ENCODE results near the gene RFX1.
A peak's percentile ranks its signal among the peaks of the same experiment; 100 is the strongest.
"Not testable (repeated sequence)": the region's sequence is repeated elsewhere in the genome, so short reads cannot be mapped to it uniquely, and the experiment has no call there.

Gene RFX1

DNA sequence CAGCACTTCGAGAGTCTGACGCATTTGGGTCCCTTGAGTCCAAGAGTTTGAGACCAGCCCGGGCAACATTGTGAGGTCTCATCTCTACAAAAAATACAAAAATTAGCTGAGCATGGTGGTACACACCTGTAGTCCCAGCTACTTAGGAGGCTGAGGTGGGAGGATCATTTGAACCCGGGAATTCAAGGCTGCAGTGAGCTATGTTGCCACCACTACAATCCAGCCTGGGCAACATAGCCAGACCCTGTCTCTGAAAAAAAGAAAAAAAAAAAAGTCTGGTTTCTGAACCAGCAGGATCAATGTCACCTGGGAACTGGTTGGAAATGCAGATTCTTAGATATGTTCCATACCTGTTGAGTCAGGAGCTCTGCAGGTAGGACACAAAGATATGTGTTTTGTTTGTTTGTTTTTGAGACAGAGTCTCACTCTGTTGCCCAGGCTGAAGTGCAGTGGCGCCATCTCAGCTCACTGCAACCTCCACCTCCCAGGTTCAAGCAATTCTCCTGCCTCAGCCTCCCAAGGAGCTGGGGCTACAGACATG lies 20.6 kb upstream of the RFX1 start:
- not testable (repeated sequence) for DNase-seq (ENCODE audit: low read depth)

DNA sequence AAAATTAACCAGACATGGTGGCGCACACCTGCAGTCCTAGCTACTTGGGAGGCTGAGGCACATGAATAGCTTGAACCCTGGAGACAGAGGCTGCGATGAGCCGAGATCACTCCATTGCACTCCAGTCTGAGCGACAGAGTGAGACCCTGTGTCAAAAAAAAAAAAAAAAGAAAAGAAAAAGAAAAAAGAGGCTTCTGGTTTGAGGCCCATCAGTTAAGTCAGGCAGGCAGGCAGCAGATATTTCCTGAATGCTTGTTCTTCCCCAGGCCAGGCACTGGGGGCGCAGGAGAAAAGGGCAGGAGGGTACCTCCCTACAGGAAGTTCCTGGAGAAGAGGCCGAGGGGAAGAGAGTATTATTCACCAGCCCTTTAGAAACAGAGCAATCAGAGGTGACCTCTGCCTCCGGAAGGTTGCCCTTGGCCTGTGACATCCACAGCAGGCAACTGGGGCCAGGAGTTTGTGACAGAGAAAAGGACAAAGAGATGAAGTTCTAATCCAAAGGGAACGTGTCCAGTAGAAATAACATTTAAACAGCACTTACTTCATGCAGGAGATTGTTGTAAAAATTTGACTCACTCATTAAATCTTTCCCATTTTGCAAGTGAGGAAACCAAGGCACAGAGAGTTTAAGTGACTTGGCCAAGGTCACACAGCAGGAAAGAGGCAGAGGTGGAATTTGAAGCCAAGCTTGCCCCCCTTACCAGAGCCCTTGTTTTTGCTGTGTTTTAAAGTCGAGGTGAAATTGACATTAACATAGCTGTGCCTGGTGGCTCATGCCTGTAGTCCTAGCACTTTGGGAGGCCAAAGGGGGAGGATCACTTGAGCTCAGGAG lies 17.5 kb upstream of the RFX1 start:
- DNase-seq (ENCODE audit: low read depth), result peak; percentile 16

DNA sequence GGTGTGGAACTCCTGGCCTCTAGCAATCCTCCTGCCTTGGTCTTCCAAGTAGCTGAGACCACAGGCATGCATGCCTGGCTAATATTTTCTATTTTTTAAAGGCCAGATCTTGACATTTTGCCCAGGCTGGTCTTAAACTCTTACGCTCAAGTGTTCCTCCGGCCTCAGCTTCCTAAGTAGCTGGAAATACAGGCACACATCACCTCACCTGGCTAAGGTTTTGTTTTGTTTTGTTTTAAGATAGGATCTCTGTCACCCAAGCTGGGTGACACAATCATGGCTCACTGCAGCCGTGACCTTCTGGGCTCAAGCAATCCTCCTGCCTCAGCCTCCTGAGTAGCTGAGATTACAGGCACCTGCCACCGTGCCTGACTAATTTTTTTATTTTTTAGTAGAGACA lies 16.3 kb upstream of the RFX1 start:
- DNase-seq (ENCODE audit: low read depth), result no peak

DNA sequence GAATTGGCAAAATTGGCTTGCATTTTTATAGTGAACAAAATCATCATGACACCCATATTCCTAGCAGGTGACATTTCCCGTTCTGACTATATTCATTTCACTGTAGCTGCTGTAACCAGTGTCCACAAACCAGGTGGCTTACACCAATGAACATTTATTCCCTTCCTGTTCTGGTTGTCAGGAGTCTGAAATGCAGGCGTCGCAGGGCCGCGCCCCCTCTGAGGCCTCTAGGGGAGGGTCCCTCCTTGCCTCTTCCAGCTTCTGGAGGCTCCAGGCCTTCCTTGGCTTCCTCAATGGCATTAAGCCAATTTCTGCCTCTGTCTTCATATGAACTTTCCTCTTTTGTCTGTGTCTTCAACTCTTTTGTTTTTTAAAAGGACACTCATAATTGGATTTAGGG lies 15.4 kb upstream of the RFX1 start:
- no peak for DNase-seq (ENCODE audit: low read depth)

DNA sequence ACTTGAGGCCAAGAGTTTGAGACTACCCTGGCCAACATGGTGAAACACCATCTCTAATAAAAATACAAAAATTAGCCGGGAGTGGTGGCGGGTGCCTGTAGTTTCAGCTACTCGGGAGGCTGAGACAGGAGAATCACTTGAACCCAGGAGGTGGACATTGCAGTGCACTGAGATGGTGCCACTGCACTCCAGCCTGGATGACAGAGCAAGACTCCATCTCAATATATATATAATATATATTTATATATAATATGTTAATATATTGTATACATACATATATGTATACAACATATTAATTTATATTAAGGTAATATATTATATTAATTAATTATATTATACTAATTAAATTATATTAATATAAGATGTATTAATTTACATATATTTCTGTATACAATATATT lies 13.6 kb upstream of the RFX1 start:
- not testable (repeated sequence) for DNase-seq (ENCODE audit: low read depth)

DNA sequence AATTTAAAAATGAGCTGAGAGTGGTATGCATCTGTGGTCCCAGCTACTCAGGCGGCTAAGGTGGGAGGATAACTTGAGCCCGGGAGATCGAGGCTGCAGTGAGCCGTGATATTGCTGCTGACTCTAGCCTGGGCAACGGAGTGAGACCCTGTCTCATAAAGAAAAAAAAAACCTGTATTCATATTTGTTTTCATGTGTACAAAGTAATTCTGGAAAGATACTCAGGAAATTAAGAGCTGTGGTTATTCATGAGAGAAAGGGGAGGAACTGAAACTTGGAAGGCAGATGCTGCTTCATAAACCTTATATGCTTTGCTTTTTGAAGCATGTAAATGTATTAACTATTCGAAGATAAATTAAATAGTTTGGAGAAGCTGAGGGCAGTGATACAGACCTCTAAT lies 13.0 kb upstream of the RFX1 start:
- DNase-seq (ENCODE audit: low read depth), result no peak

DNA sequence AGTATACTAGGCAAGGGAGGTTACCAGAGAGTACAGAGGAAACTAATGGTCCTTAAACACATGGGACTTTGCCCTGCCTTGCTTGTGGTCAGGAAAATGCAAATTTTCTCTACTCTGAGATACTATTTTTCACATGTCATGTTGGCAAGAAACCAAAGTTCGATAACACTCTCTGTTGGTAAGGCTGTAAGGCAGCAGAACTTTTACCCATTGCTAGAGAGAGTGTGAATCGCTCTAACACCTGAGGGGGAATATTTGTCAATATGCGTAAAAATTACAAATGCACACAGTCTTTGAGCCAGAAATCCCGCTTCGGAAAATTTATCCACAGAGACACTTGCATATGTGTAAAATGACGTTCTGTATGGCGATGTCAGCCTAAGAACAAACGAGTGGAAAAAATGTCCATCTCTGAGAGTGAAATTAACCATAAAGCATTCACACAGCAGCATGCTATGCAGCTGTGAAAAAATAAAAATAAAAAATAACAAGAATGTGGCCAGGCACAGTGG lies 9.5 kb upstream of the RFX1 start:
- no peak for DNase-seq (ENCODE audit: low read depth)

DNA sequence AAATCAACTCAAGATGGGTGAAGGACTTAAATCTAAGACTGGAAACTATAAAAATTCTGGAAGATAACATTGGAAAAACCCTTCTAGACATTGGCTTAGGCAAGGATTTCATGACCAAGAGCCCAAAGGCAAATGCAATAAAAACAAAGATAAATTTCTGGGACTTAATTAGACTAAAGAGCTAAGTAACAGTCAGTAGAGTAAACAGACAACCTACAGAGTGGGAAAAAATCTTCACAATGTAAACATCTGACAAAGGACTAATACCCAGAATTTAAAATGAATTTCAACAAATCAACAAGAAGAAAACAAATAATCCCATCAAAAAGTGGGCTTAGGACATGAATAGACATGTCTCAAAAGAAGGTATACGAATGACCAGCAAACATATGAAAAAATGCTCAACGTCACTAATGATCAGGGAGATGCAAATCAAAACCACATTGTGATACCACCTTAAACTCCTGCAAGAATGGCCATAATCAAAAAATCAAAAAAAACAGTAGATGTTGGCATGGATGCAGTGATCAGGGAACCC lies 6.3 kb upstream of the RFX1 start:
- no peak for DNase-seq (ENCODE audit: low read depth)

DNA sequence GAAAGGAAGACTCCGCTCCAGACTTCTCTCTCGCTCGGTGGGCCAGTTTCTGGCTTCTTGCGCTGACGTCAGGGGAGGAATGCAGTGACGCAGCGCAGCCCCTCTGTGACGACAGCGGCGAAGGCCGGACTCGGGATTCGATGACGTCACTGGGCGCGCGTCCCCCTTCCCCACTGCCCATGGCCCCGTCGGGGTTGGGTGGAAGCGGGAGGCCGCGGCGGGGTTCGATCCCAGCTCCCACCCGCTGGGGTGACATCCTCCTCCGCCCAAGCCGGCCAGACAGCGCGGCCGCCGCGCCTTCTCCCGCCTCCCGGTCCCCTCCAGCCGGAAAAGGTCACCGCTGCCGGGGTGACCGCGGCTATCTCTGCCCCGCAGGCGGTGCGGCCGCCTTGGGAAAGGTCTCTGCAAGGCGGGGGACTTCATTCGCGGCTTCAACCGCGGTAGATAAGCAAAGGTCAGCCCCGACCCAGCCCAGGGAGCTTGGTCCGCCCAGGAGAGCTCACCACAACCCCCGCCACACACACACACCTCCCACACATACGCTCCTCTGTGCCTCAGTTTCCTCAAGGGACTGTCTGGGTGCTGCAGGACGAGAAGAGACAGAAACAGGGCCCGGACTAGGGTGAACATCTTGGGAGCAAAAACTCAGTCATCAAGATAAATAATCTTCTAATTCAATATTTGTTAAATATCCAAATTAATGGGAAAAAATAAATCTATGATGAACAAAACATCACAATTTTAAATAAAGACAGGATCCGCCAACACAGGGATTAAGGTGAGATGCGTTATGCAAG lies 844 bp upstream of the RFX1 start:
- no peak for DNase-seq (ENCODE audit: low read depth)

DNA sequence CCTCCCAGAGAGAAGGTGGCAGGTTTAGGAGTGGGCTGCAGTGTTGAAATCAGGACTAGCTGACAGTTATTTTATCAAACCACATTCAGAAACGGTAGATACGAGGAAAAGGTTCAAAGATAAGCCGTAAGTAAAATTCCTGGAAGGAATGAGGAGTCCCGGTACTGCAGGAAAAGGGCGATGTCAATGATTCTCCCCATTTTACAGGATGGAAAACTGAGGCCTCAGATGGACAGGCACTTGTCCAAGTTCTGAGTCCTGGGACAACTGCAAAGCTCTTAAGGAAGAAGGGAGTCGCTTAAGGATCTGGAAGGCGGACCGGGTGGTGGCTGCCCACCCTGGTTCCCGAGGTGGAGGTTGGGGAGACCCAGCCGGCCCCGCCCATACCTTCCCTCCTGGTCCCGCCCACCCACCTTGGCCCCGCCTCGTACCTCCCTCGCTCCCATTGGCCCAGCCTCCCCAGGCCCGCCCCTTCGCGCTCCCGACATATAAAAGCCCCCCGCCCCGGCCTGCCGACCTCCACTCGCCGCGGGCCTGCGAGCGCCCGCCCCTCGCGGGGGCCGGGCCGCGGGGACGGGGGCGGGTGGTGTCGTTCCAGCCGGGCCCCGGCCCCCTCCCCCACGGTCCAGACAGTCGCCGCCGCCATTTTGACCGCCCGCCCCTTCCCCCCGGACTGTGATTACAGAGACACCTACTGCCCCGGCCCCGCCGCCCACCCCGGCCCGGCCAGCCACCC lies 603 bp downstream of the RFX1 start:
- DNase-seq (ENCODE audit: low read depth), result peak; percentile 69

DNA sequence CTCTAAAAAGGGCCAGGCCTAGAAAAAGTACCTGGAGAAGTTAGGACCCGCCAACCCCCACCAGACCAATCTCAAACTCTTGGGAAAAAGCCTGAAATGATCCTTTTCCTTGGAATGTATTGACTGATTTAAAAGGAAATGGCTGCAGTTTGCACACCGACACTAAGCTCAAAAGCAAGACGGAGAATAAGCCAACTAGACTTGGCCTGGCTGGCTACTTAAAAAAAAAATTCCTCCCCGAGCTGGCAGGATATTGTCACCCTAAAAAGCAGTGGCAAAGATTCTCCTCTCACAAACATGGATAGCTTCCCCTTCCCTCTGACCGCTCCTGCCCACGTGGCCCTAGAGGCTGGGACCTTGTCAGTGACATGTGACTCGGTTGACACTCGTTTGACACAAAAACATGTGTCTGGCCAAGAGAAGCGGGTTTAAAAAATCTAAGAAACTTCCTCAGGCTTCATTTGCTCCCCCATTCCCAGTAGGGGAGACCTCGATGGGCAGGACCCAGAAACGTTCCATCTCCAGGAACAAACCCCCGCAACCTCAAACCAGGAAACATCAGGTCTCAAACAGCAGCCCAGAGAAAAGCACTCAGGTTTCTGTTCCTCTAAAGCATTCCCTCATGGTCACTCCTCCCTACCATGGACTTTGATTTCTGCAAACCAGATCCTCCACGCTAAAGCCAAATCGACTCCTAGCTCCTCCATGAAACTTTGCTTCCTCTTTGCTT lies 1.3 kb downstream of the RFX1 start:
- DNase-seq (ENCODE audit: low read depth), result no peak

DNA sequence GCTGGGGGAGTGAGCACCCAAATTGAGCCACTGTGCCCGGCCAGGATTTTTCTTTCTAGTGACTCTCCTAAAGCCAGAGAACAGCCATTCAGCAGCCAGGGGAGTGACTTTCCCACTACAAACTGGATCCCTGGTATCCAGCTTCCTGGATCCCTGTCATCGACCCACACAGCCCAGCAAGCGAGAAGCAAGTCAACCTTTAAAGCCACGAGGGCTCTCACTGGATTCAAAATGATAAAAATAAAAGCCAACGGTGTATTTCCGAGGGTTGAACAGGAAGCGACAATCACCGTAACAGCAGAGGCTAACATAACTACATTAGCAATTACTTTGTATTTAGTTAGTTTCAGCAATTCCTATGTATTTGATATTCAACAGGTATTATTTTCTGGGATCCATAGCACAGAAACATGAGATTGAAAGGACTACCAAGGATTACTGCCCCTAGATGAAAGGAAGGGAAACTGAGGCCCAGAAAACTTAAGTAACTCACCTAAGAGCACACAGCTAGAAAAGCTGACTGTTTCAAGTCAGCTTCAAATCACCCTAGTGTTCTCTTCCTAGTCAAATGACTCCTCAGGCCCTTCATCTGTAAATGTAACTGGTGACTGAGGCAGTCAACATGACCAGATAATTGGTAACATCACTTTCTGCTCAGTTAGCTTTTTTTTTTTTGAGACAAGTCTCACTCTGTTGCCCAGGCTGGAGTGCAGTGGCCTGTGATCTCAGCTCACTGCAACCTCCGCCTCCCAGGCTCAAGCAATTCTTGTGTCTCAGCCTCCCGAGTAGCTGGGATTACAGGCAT lies 2.7 kb downstream of the RFX1 start:
- DNase-seq (ENCODE audit: low read depth), result no peak

DNA sequence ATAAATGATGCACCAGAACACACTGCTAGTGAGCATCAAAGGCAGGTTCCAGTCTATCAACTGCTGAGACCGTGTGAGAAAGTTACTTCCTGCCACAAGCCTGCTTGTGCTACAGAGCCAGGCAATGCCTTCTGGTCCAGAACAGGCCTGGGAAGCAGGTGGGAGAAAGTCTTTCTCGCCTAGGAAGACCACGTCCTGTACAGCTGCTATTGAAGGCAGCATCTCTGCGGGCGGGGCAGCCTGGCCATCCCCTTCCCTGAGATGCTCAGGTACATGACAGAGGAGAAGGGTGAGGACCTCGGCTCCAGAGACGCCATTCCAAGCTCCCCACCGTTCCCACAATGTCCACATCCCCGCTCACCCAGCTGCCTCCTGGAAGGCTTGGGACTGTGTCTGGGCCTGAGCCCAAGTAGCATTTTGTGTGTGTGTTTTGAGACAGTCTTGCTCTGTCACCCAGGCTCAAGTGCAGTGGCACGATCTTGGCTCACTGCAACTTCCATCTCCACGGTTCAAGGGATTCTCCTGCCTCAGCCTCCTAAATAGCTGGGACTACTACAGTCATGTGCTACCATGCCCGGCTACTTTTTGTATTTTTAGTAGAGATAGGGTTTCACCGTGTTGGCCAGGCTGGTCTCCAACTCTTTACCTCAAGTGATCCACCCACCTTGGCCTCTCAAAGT lies 3.4 kb downstream of the RFX1 start:
- no peak for DNase-seq (ENCODE audit: low read depth)

DNA sequence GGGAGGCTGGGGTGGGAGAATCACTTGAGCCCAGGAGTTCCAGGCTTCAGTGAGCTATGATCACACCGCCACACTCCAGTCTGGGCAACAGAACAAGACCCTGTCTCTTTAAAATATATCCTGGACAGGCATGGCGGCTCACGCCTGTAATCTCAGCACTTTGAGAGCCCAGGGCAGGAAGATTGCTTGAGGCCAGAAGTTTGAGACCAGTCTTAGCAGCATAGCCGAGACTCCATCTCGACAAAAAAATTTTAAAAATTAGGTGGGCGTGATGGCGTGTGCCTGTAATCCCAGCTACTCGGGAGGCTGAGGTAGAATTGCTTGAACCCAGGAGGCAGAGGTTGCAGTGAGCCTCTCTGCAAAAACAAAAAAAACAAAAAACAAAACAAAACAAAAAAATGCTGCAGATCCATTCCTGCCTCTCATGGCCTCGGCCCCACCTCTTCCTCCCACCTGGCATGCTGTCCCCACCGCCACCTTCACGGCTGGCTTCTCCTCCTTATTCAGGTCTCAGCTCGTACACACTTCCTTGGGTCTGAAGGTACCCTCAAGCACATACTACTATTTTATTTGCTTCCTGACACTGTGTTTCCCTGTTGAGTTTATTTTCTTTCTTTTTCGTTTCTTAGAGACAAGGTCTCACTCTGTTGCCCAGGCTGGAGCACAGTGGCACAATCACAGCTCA lies 5.3 kb downstream of the RFX1 start:
- DNase-seq (ENCODE audit: low read depth), result no peak

DNA sequence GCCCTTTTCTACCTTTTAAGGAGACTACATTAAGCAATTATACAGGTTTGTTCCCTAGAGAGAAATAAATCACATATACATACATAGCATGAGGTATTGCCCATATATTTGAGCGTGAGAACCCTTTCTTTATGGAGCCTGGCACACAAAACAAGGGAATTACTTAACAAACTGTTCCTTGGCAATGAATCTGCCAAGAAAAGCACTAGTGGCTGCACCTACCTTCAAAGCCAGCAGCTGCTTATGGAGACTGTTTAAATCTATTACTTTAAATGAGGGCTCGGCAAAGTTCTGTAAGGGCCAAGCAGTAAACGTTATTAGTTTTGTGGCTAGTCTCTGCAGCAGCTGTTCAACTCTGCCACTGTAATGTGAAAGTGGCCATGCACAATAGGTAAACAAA lies 7.0 kb downstream of the RFX1 start:
- DNase-seq (ENCODE audit: low read depth), result no peak

DNA sequence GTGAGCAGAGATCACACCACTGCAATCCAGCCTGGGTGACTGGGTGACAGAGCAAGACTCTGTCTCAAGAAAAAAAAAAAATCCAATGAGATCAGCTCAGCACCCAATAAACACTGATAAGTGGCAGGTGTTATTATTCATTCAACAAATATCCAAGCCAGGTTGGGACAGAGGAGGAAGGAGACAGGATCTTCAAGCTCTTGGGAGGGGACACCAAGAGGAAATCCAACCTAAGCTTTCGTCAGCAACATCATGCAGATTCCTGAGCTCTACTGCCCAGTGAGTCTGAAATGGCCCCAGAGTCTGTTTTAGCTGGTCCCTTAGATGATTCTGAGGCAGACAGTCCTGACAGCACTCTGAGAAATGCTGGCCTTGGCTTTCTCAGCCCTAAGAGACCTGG lies 7.7 kb downstream of the RFX1 start:
- no peak for DNase-seq (ENCODE audit: low read depth)

DNA sequence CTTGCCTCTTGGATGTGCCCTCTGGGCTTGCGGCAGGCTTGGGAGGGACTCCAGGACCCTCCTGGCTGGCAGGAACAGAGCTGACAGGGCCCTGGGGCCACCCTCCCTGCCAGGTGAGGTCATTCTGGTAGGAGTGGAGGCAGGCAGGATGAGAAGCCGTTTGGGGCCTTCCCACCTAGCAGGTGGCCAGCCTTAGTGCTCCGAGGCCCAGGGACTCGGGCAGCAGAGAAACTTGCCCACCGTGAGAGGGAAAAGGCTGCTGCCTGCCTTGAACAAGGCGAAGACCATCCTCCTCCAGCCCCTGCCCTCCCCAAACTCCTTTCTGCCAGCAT lies 8.5 kb downstream of the RFX1 start:
- no peak for DNase-seq (ENCODE audit: low read depth)

DNA sequence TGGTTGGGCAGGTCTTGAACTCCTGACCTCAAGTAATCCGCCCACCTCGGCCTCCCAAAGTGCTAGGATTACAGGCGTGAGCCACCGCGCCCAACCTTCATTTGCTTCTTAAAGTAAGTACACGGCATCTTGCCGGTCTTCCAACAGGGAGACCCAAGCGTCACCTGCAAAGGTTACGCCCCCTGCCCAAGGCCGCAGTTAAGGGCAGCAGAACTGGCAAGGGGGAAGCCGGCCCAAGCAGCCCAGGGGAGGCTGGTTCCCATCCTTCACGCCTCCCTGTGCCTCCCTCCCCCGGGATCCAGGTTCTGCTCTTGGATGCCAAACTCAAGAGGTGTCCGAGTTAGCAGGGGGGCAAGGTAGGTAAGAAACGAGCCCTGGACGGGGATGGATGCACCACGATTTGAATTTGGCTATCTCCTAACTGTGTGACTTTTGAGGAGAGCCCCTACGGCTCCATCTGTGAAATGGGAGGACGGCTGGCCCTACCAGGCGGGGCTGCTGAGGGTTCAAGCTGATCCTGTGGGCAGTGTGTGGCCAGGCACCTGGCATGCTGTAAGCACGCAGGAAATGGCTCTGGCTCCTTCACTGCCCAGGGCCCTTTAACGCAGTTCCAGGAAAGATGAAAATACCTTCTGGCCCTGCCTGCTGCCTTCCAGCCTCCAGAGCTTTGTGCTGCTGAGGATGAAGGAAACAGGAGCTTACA lies 9.0 kb downstream of the RFX1 start:
- no peak for DNase-seq (ENCODE audit: low read depth)

All from fibroblast of the conjunctiva (primary cell).